ENCODE measurements around the gene CHID1.

CHID1 gene

DNA sequence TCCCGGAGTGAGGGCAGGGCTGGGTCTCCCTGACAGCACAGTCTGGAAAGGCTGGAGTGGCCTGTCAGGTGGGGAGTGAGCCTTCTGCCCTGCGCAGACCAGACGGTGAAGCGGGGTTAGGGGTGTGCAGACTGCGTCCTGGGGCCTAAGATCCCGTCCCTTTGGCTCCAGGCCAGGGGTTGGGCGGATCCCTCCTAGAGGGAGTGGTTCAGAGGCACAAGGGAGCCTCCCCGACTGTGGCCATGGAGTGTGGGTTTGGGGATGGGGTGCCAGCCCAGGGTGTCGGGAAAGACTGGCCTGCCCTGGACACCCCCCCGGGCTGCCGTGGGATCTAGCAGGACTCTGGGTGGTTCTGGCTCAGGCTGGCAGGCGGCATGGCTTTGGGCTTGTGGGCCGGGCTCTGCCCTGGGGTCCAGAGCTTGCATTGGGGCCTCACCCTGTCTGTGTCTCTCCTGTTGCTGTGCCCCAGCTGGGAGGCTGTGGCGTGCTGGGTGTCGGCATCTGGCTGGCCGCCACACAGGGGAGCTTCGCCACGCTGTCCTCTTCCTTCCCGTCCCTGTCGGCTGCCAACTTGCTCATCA, 48.4 kb downstream of the CHID1 start:
- no peak for DNase-seq

DNA sequence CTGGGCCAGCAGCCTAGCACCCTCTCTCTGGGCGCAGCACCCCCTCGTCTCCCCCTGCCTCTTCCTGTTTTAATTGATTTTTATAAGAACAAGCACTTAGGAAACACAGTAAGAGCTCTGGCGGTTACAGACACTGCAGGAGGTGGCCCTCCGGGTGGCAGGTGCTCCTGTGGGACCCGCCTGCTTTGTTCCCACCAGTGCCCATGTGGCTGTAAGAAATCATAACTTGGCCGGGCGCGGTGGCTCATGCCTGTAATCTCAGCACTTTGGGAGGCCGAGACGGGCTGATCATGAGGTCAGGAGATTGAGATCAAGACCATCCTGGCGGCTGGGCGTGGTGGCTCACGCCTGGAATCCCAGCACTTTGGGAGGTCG, 49.5 kb downstream of the CHID1 start:
- no peak for DNase-seq

DNA sequence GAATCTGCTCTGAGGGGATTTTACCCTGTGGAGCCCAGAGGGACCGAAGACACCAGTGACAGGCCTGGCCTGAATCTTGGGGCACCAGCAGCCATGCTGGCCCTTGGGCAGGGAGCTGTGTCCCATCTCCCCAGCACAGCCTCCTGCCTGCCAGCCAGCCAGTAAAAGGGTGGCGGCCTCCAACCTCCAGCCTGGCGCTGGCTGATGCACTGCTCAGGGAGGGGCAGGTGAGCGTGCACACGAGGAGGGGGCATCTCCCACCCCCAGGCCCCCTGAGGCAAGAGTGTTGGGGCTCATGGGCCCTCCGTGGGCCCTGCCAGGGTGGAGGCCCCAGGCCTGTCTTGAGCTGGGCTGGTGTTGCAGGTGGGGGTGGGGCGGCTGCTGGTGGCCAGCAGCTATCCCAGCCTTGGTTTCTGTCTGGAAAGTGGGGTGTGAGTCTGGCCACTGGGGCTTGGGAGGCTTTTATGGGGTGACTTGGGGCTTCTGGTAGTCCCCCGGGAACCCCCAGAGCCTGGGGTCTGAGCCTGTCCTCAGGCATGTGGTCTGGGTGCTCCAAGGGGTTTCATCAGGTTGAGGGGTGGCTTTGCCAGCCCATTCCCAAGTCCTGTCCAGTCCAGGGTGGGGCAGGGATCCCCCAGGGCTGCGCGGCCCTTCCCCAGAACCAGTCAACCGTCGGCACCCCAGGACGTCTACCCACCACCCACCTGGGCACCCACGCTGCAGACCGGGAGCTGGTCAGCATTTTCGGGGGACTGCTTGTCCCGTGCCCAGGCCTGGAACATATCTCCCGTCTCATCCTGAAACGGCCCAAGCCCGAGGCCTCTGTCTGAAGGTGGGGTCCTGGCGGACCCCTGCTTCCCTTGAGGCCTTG, 50.1 kb downstream of the CHID1 start:
- DNase-seq, result no peak

DNA sequence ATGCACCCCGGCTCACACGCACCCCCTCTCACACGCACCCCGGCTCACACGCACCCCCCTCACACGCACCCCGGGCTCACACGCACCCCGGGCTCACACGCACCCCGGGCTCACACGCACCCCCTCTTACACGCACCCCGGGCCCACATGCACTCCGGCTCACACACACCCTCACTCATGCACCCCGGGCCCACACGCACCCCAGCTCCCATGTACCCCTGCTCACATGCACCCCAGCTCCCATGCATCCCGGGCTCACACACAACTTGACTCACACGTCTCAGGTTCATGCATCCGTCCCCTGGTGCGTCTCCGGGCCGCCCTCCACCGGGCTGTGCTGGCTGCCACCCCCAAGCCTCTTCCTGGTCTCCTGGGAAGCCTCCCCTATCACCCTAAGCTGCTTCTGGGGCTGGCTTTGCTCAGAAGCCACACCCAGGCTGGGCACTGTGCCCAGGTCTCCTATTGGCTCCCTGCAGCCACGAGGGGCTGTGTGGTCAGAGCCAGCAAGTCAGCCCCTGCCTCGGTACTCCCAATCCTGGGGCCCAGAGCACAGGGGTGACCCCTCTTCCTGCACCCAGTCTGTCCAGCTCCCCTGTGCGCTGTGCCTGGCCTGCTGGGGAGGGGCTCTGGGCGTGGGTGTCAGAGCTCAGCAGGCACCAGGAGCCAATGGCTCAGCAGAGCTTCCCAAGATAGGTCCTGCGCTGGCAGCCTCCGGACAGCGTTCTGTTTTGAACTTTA, 51.0 kb downstream of the CHID1 start:
- DNase-seq, result no peak

DNA sequence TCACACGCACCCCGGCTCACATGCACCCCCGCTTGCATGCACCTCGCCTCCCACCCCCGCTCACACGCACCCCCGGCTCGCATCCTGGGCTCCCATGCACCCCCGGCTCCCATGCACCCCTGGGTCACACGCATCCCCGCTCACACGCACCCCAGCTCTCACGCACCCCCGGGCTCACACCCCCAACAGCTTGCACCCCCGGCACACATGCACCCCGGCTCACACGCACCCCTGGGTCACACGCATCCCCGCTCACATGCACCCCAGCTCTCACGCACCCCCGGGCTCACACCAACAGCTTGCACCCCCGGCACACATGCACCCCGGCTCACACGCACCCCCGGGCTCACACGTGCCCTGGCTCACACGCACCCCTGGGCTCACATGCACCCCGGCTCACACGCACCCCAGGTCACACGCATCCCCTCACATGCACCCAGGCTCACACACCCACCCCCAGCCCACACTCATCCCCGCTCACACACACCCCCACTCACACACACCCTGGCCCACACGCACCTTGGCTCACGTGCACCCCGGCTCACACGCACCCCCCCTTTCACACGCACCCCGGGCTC, 51.8 kb downstream of the CHID1 start:
- DNase-seq, result no peak

DNA sequence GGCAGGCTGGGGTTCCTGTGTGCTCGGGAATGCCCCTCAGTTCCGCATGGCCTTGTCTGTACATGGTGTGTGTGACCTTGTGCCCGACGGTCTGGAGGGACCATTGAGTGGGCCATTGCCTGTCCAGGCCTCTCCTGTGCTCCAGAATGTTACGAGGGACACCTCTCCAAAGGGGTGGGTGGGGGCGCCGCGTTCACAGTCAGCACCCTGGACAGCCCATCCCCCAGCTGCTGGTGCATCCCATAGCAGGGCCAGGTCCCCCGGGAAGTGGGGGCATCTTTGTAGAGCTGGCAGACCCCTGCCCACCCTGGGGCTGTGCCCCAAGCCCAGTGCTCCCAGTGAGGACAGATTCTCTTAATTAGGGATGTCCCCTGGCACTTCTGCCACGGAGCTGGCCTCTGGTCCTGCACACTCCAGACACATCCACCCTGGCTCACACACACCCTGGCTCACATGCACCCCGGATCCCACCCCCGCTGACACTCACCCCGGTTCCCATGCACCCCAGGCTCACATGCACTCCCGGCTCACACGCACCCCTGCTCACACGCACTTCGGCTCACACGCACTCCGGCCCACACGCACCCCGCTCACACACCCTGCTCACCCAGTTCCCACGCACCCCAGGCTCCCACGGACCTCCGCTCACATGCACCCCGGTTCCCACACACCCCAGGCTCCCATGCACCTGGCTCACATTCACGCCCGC, 52.4 kb downstream of the CHID1 start:
- DNase-seq, result no peak

DNA sequence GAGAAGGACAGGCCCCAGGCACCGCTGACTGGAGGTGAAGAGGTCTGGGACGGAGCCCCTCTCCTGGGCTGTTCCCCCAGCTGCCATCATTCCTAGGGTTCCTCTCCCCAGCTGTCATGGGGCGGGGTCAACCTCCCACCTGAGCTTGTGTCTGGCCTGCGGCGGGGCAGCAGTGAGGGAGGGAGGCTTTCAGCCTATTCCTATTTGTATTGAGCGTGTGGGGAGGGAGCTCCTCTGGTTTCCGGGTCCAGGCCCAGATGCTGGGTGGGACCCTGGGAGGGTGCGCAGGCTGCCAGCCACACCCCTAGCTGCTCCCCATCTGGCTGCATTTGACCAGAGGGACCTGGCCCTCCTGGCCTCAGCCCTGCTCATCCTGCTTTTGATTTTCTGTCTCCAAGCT, 54.2 kb downstream of the CHID1 start:
- DNase-seq, result no peak

DNA sequence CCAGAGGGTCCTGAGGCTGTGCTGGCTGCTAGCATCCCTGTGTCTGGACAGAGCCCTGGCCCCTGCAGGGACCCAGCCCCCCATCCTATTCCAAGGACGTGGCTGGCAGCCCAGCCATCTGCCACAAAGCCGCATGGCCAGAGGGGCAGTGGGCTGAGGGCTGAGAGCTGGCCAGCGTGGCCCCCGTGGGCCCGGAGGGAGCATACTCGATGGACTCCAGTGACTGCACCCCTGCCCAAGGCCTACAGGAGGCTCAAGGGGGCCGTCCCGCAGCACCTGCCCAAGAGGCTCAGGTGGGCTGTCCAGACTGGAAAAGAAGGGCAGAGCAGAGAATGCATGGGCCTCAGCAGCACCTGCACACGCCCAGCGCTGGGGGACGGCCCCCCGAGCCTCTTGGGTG, 54.8 kb downstream of the CHID1 start:
- no peak for DNase-seq

DNA sequence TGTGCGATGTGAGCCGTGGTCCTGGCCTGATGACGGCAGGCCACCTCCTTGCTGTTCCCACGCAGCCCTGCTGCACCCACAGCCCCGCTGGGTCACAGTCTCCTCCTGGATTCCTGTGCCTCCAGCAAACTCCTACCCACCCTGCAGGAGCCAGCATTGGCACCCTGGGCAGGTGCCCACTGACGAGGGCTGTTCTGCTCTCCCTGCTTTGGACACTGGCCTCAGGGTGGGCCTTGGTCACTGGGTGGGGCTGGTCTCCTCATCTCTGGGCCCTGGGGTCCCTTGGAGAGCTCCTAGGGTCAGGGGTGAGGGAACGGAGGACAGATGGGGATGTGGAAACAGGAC, 55.3 kb downstream of the CHID1 start:
- DNase-seq, result no peak

DNA sequence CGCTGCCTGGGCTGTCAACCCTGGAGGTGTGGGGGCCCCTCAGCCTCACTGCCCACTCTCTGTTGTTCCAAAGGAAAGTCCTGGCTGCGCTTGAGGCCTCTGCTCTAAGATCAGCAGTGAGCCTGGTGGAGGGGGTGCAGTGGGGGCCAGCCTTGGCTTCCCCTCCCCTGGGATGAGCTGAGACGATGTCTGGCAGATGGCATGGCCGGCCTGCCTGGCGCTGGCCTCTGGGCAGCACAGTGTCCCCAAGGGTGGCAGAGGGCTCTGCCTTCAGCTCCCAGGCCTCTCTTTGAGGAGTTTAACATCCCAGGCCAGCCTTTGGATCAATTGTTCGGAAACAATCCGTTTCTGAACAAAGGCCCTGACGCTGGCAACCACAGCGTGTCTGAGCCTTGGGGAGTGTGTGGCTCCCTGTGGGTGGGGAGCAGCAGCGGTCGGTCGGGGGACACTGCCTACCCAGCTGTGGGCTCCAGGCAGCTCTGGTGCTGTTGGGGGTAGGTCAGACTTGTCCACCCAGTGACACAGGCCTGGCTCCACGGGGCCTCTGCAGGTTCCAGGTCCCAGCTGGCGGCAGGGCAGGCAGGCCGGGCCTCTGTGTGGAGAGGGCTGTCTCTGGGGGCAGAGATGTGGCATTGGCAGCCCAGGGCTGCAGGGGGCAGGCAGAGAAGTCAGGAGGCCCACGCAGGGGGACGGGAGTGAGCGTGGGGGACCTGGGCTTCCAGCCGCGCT, 55.8 kb downstream of the CHID1 start:
- no peak for DNase-seq

DNA sequence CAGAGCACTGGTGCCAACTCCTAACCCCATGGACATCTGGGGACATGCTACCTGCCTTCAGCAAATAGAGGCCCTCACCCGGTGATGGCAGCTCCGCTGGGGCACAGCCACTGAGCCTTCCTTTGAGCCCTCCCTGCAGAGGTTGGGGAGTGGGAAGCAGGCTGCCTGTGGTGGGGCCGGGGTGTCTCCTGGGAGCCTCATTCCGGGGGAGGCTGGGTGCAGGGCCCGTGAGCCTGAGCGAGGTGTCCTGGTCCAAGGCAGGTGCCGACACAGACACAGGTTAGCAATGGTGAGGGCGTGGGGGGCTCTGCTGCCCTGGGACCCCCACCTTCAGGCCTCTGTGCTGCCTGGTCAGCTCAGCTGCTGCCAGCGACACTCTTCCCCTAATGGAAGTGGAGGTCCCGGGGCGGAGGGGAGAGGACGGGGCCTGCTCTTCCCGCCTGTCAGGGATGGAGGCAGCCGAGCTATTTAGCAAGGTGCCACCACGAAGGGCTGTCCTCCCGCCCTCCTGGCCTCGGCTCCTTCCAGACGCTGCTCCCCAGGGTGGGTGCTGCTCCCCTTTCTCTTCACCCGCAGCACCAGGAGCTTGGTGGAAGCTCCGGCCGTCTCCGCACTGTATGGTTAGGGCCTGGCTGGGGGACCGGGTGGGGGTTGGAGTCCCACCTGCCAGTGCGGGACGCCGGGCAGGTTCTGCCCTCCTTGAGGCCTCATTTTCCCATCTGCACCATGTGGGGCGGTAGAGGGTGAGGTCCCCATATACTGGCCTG, 56.7 kb downstream of the CHID1 start:
- no peak for DNase-seq

DNA sequence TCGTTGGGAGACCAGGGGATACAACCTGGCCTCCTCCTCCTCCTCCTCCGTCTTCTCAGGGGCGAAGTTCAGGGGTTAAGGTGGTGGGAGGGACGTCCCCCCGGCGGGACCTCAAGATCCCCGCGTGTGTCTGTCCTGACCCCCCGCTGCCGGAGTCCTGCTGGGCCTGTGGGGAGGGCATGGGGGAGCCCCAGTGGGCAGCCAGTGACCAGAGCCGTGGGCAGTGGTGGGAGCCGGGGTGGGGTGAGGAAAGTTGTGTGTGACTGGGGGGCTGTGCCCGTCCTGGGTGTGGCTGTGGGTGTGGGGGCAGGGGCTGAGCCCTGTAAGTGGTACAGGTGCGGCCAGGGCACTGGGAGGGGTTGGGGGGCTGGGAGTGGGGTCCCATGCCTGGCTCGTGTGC, 57.8 kb downstream of the CHID1 start:
- no peak for DNase-seq

DNA sequence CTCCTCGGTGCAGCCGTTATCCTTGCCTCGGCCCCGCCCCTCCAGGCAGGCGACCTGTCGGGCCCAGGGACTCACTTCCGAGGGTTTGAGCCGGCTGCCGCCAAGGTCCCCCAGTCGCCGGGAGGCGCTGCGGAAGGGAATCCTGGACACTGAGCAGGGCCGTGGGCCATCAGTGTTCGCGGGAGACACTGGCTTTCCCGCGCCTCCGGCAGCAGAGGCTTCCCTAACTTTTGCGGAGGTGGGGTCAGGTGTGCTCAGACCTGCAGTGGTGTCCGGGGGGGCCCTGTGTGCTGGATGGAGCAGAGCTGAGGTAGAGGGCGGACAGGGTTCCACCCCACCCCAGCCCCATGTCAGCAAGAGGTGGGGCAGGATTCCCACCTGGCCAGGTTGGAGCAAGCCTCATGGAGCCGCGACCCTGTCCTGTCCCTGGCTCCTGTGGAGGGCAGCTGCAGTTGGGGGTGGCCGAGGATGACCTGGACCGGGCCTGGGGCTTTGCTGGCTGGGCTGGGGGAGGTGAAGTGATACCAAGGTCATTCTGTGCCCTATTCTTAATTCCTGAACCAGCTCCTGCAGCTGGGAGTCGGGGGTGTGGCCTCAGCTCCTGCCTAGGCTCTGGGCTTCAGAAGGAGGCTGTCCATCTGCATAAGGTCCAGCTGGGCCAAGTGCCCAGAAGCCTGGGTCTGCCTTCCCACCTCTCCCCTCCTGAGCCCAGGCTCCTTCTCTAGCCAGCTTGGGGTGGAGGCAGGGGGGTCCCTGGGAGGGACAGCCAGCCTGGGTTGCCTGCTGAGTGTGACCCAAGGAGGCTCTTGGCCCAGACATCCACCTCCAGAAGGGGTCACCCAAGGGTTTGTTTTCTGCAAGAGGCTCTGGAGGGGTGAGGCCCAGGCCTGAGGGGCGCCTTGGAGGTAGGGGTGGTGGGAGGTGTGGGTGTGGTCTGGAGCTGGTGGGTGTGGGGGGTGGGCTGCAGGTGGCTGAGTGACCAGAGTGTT, 59.5 kb downstream of the CHID1 start:
- no peak for DNase-seq

DNA sequence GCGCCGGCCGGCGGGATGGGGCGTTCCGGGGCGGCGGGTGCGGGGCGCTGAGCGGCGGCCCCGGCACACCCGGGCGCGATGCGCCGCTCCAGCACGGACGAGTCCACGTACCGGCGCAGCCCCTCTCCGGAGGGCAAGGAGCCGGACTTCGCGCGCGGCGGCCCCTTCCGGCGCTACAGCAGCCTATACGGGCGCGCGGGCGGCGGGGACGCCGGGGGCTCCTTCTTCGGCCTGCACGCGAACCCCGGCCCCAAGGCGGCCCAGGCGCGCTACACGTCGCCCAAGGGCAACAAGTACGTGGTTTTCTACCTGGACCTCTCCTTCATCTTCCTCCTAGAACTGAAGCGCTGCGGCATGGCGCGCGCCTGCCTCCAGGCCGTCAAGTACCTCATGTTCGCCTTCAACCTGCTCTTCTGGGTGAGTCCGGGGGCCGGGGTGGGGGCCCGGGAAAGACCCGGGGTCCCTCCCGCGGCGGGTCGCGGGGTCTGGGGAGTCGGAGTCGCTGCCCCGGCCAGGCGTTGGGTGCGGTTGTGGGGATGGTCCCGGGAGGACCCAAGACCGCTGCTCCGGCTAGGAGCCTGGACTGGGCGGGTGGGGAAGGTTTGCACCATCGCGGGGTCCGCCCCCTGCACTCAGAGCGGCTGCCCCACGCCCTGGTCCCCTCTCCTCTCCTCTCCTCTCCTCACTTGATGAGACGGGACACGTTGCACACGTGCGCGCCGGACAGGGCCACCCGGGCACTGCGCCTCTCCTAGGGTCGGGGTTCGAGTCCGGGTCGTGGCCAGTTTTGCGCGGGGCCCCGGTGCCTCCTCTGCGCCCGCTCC, 60.4 kb downstream of the CHID1 start:
- DNase-seq, result no peak

DNA sequence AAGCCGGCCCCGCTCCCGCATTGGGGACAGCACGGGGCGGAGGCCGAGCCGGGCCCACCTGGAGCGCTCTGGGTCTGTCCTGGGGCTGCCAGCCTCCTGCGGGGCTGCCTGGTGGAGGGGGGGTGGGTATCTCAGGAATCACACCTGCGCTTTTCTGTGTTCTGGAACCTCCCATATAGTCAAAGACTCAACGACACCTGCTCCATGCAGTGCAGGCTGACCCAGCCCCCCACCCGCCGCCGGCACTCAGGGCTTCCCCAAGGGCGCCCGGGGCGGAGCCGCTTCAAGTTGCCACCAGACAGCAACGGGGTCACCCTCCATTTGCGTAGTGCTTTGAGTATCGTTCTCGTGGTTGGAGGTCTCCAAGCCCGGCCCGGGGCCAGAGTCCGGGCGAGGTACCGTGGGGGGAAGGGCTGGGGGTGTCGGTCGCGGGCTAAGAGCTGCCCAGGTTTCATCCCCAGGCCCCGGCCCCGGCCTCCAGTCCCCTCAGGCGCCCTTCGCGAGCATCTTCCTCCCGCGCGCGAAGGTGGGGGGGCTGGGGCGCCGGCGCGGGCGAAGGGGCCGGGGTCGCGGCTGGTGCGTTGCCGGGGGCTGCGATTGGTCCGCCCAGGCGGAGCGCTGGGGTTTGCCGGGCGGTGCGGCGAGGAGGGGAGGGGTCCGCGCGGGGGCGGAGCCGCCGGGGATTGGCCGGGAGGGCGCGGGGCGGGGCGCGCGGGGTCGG, 61.3 kb downstream of the CHID1 start:
- DNase-seq, result no peak

DNA sequence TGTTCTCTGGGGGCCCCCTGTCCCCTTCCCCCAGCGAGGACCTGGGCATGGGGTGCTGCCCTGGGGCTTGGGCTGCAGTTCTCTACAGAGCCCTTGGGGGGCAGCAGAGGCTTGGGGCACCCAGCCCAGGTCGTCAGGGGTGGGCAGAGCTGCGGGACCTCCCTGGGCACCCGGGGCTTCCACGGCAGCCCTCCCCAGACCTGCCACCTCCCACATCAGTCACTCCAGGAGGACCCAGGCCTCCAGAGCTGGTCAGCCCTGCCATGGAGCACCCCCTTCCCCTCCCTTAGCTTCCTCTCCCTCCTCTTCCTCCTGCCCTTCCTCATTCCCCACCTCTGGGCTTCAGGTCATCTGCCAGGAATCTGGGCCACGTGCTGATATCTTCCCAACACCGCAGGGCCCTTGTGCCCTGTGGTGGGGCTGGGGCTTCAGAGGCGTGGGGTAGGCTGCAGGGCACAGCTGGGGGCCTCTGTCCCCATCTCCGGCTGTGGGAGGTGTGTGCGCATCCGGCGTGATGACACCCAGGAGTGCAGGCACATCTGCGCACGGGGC, 62.2 kb downstream of the CHID1 start:
- DNase-seq, result peak; percentile 73

DNA sequence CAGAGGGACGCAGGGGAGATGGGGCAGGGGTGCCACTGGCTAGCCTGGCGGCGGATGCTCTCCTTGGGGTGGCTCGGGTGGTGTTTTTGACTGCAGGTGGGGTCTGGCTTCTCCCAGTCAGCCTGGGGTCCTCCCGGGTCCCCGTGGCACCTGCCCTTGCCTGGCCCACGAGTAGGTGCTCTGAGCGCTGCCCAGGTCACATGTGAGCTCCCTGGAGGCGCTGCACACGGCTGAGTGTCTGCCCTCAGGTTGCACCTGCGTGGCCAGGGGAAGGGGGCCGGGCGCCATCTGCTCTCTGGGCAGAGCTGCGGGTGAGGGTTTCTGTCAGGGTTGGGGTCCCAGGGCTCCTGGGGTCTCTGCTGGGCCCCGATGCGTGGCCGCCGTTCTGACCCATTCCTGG, 62.7 kb downstream of the CHID1 start:
- DNase-seq, result no peak

DNA sequence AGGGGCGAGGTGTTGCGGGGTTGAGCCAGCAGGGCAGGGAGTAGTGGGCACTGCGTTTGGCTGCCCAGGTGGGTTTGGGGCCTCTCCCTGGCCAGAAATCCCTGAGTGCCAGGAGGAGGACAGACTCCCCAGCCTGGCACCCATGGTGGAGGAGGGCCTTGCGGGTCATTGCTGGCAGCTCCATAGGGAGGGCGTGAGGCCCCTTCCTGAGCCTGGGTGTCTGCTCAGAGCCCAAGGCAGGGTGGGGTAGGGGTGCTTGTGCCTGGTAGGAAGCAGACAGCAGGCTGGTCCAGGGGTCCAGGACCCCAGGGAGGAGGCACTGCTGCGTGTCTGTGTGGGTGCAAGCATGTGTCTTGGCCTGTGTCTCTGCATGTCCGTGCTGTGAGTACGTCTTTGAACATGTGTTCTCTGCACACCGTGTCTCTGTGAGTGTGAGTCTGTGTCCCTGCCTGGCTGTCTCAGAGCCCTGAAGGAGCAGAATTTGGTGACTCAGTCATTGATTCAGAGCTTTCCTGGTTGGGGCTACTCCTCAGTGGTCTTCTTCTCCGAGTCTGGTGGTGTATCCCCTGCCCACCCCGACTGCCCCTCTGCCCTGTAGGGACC, 64.0 kb downstream of the CHID1 start:
- DNase-seq, result no peak

Data from activated CD8-positive, alpha-beta memory T cell treated with anti-CD3 and anti-CD28 coated beads, Interleukin-2, amount 50 U/mL, for 4 hours (primary cell).